M059J (cell line): ENCODE results near the gene FUT7. TPM values are rescaled to one million over a fixed set of nuclear protein-coding genes. Genes with fewer than 3 reads are reported as not detected.

Source experiments
- DNase-seq: peaks from one replicate; pipeline ENCODE4 v3.0.0-alpha.2; 2012; ENCODE audit warnings: low read depth
- total RNA-seq: library from RNA; depleted of rRNA; stranded (reverse); fragments of >200 nt; shearing (Covaris generic); gene quantifications from 2 replicates; pipeline ENCODE4 v1.2.3, GENCODE V29; 2014

FUT7 gene
- total RNA-seq, 1 experiment from 2014 or later = not detected

- DNase-seq = peak; percentile 44
These were observed 17.9 kb upstream of the FUT7 start for GRCh38 chr9:137049544-137050449.

DNA sequence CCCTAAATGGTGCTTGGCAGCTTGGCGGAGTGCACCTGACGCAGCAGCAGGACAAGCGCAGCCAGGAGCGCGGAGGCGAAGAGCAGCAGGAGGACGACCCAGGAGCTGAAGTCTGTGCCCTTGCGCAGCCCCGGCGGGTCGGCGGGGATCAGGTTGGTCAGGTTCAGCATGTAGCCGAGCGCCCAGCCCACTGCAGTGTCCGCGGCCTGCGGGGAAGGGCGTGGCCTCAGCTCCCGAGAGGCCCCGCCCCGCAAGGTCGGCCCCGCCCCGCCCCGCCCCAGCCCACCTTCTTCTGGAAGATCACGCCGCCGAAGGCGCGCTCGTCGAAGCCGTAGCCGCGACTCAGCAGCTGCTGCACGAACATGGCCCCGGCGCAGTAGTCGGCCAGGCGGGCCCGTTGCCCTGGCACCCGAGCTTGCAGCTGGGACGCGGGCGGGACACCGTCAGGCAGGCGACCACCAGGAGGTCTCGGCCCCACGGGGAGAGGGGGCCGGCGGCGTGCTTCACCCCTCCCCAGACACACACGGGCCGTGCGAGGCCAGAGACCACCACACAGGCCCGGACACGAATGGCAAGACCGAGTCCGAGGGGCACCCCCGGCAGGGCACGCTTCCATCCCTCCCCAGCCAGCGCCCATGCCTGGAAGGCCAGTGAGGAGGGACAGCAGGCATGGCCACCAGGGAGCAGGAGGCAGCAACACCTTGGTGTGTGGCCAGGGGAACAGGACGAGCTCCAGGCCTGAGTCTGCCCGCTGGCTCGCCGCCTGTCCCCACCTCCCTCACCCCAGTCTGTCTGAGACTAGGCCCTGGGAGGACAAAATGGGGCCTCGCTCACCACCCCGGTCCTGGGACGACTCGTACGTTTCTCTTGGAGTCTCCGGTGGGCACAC is 17.0 kb upstream of the FUT7 start:
- peak; percentile 35 for DNase-seq

- peak; percentile 72 for DNase-seq
These were observed 14.3 kb upstream of the FUT7 start, which contains the start of gene NPDC1 for GRCh38 chr9:137046088-137046787. TSS of gene NPDC1 (minus strand) at chr9:137046177. CDS start at chr9:137045989, 188 bp downstream.

DNA sequence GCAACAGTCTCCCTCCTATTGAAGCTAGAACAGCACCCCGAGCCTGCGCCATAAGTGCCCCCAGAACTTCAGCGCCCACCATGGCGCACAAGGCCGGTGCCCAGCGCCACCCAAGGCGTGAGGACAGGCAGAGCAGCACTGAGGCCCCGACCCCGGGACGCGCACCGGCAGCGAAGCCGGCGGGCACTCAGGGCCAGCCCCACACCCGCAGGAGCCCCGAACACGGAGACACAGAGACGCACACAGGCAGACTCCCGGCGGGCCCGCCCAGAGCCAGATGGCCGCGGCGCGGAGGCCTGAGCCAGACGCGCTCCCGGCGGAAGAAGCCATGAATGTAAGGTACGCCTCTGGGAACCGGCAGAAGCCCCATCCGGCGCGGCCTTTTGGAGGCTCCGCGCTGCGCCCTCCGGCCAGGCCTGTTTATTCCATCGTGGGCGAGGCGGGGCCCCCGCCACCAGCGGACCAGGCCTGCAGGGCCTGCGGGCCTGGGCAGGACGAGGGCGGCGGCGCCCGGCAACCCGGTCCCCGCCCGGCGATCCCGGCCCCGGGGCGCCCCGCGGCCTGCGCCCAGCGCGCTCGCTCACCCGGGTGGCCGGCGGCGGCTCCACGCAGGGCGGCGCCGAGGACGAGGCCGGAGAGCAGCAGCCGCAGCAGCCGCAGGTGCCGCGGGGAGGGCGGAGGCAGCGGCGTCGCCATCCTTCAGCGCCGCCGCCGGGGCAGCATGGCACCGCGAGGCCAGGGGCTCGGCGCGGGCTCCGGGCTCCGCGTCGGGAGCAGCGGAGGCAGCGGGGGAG is 13.6 kb upstream of the FUT7 start:
- peak; percentile 57 for DNase-seq

DNA sequence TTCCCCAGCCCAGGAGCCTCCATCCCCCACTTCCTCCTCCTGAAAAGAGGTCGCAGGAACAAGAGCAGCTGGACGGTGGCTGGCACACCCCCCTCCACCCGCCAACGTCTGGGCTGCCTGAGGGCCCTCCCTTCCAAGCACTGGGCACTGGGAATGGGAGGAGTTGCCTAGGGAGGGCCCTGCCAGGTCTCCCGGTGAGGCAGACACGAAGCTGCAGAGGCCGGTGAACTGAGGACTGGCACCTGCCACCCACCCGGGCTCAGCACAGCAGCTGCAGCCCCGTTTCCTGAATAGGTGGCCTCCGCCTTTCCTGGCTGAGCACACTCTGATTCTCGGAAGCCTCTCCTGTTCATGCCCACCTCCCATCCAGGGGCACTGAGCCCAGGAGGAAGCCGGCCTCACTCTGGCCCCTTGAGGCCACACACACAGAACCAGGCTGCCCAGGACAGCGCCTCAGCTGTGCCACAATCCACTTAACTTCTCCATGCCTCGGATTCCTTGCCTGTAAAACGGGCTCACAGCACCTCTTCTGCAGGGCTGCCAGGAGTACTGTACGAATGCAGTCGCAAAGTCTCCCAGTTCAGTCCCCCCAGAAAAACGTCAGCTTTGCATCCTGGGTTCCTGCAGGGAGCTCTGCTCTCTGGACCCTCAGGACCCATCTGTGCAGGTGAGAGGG is 12.8 kb upstream of the FUT7 start:
- DNase-seq = peak; percentile 52

- no peak for DNase-seq
These were observed 12.1 kb upstream of the FUT7 start for GRCh38 chr9:137044037-137044436.

- no peak for DNase-seq
These were observed 11.2 kb upstream of the FUT7 start for GRCh38 chr9:137042751-137043727.

- no peak for DNase-seq
These were observed 9.2 kb upstream of the FUT7 start for GRCh38 chr9:137041124-137041523.

DNA sequence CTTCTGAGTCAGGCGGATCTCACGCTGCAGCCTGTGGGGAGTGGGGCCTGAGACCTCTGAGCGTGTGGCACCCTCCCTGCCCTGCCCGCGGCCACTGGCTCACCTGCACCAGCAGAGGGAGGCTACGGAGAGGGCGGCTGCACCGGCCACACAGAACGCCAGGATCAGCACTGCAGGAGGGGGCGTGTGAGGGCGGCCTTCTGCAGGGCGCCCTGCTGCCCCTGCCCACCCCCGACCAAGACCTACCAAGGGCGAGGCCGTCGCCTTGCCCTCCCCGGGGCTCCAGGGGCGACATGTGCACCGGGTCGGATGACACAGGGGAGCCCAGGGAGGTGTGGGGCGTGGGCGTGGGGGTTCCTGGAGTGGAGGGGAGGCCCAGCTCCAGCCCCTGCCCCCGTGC is 8.7 kb upstream of the FUT7 start:
- no peak for DNase-seq

GRCh38 chr9:137039611-137040366 is 7.9 kb upstream of the FUT7 start:
- DNase-seq = no peak

- no peak for DNase-seq
These were observed 7.0 kb upstream of the FUT7 start for GRCh38 chr9:137038916-137039315.

DNA sequence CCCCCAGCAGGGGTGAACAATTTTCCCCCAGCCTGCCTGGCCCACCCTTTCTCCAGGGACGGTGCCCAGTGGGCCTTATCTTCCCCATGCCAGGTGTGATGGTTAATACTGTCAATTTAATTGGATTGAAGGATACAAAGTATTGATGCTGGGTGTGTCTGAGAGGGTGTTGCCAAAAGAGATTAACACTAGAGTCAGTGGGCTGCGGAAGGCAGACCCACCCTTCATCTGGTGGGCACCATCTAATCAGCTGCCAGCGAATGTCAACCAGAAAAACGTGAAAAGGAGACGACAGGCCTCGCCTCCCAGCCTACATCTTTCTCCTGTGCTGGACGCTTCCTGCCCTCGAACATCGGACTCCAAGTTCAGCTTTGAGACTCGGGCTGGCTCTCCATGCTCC is 5.6 kb upstream of the FUT7 start:
- DNase-seq = no peak

DNA sequence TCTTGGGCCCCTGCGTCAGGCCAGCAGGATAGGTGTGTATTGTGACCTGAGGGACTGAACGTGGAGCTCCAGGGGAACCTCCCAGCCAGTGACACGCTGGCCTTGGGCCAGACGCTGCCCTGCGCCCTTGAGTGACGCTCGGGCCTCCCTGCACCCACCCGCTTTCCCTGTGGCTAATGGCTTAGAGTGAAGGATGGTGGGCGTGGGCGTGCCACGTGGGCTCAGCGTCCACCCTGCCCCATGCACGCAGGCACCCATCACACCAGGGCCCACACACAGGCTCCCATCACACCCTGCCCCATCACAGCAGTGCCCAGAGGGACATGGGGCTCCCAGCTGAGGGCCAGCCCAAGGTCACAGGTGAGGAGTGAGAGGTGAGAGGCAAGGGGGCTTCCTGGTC is 5.1 kb upstream of the FUT7 start:
- no peak for DNase-seq

DNA sequence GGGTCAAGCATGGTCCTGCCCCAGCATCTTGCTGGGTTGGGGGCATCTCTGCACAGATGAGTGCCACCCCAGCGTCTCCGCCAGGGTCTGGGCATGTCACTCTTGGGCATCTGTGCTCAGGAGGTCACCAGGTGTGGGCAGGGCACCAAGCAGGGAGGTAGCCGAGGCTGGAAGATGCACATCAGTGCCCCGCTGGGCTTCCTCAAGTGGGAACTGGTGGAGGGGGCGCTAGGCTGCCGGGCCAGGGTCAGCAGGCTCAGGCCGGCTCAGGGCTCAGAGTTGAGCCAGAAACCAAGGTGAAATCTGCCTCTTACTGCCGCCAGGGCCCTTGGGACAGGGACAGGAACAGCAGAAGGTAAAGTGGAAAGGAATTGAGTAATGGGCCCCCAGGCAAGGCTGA is 4.0 kb upstream of the FUT7 start:
- no peak for DNase-seq

DNA sequence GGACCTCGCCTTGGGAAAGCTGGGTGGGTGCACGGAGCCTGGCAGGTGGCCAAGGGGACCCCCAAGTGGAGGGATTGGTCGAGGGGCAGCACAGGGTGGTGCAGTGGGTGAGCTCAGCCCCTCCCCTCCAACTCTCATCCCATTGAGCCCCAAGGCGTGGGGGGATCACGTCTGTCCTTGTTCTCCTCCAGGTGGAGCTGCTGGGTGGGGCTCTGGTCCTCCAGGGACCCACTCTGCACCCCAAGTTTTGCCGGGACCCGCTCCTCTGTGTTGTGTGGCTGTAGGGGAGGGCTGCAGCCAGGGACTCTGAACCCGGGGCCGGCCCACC is 3.6 kb upstream of the FUT7 start:
- DNase-seq = no peak

GRCh38 chr9:137034709-137035506 is 3.0 kb upstream of the FUT7 start:
- peak; percentile 81 for DNase-seq

DNA sequence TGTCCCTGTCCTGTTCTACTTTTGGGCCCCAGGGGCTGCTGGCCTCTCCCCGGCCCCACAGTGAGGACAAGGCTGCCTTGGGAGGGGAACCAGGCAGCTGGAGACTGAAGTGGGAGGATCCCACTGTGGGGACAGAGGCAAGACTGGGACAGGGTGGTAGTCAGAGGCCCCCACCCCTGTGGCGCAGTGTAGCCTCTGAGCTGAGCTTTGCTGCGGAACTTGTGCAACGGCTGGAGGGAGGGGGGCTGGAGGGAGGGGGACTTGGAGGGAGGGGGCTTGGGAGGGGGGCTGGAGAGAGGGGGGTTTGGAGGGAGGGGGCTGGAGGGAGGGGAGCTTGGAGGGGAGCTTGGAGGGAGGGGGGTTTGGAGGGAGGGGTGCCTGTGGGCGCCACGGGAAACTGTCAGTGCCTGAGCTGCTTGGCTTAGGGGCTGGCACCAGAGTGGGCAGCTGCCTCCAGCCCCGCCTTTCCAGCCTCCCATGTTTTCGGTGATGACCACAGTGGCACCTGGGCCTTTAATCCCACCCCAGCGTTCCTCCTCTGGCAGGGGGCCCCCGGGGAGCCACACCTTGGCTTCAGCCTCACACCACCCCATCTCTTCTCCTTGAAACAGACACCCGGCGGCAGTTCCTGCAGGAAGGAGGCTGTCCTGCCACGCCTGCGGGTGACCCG is 2.3 kb upstream of the FUT7 start:
- no peak for DNase-seq
